Mucosa of stomach (tissue), 1 donor: Measurements from ENCODE around the gene ZNF205.
A peak's percentile ranks its signal among the peaks of the same experiment; 100 is the strongest.

Experiments used
- H3K27me3 ChIP-seq: one replicate; pipeline ENCODE4 v1.7.0; 2013; ENCODE audit warnings: mild to moderate bottlenecking, low read length; ENCODE audit not compliant: control insufficient read depth, insufficient read depth
- H3K36me3 ChIP-seq: one replicate; pipeline ENCODE4 v1.7.0; 2013; ENCODE audit warnings: low read length; ENCODE audit not compliant: control insufficient read depth, insufficient read depth
- H3K4me1 ChIP-seq: one replicate; pipeline ENCODE4 v1.7.0; 2013; ENCODE audit warnings: mild to moderate bottlenecking, low read length; ENCODE audit not compliant: control insufficient read depth, insufficient read depth
- H3K4me3 ChIP-seq: one replicate; pipeline ENCODE4 v1.7.0; 2013; ENCODE audit warnings: low read length
- H3K9ac ChIP-seq: one replicate; pipeline ENCODE4 v1.7.0; 2013; ENCODE audit warnings: mild to moderate bottlenecking, low read length, moderate library complexity
- H3K9me3 ChIP-seq: one replicate; pipeline ENCODE4 v1.7.0; 2013; ENCODE audit warnings: mild to moderate bottlenecking, low read length, moderate library complexity; ENCODE audit not compliant: control insufficient read depth
- donor health status: Pancreatic carcinoma.

Gene ZNF205

DNA sequence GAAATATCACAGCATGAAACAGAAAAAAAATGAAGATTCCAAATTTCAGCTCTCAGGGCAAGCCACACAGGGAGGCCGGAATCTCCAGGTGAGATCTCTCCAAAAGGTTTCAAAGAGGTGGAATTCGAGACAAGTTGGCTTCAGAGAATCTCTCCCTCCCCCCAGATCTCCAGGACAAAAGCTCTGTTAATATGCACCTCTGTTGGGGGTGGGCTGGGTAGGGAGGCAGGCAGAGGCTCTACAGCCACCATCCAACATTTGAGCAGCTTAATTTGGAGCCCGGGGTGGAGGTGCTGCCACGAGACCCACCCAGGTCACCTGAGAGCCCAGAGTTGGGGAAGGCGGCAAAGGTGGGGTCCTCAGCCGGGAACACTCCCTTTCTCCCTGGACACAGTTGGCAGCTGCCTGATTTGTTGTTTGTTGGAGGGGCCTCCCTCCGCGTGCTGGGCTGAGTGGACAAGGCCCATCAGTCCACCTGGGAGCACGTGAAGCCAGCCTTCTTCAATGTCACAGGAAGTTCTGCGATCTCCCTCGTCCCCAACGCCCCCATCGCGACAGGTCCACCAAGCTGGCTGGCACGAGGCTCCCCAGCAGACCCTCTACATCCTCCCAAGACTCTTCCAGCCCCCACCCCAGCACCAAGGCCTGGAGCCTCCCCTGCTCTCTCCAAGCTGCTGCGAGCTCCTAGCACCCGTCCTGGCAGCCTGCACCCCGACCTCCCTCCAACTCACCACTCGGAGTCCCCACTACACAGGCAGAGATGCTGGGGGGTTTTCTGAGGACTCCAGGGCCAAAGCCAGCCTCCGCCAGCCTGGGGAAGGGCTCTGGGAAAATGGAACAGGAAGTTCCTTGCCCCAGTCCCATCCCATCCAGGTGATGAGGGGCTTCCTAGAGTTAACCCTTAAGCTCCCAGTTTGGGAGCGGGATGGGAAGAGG is 13.7 kb upstream of the ZNF205 start, which contains the start of gene ZSCAN10:
Gene ZSCAN10, minus strand, starts transcription at position 836 of the 936 bp plus-strand sequence. CDS start 6,357 bp downstream, outside the sequence.
- H3K9me3 ChIP-seq, result no peaks in the 10 kb centered on the region
- no peak within 1 kb of the TSS for H3K4me3 ChIP-seq
- no peak within 1 kb of the TSS for H3K9ac ChIP-seq
- no peaks in the 10 kb centered on the region for H3K36me3 ChIP-seq
- H3K27me3 ChIP-seq, result peaks cover 7% of the 10 kb centered on the region
- H3K4me1 ChIP-seq, result peaks cover 19% of the 10 kb centered on the region

DNA sequence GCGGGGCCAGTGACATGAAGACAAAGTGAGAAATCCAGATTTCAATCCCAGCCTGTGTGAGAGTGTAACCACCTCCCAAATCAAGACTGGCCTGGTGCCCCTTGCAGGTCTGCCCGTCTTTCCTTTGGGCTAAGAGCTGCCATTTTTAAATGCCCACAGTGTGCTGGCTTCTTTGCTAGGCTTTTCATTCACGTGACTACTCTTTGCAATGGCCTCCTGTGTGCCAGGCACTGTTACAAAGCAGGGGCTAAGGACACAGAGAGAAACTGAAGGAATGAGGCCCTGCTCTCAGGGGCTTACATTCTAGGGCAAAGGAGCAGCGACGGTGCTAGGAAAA is 13.0 kb upstream of the ZNF205 start:
- Histone ChIP-seq H3K36me3 (no peaks in the 10 kb centered on the region), H3K9ac (no peak overlapping the region), H3K4me1 (peaks cover 19% of the 10 kb centered on the region), H3K27me3 (peaks cover 7% of the 10 kb centered on the region), H3K4me3 (no peak overlapping the region), H3K9me3 (no peaks in the 10 kb centered on the region)

DNA sequence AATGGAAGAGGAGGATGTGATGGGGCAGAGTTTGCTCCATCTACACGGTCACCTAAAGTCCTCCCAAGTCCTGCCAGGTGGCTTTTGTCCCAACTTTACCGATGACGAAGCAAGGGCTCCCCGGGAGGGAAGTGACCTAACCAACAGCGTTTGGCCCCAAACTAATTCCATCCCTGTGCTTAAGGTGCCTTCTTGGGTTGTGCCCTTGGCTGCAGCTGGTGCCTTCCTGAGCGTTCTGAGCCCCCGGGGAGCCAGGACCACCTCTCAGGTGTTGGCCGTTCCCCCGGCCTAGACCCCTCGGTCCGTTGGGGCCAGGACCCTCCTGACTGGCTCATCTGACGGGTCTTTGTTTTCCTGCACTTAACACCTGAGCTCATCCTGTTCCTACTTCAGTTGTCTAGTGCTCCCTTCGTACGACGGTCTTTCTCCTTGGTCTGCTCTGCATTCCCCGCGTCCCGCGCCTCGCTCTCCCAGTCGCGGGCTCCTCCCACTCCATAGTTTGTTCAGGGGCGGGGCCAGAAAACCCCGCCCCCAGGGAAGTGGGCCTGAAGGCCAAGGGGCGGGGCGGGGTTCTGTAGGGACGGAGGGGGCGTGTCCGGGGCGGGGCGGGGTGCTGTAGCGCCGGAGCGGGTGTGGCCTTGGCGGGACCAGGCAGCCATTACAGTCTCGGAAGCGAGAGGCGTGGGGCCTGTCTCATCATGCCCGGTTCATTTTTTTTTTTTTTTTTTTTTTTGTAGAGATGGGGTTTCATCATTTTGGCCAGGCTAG is 12.5 kb upstream of the ZNF205 start:
- no peaks in the 10 kb centered on the region for H3K36me3 ChIP-seq
- no peak overlapping the region for H3K4me3 ChIP-seq
- peaks cover 19% of the 10 kb centered on the region for H3K4me1 ChIP-seq
- no peaks in the 10 kb centered on the region for H3K9me3 ChIP-seq
- H3K9ac ChIP-seq, result no peak overlapping the region
- H3K27me3 ChIP-seq, result peaks cover 7% of the 10 kb centered on the region

DNA sequence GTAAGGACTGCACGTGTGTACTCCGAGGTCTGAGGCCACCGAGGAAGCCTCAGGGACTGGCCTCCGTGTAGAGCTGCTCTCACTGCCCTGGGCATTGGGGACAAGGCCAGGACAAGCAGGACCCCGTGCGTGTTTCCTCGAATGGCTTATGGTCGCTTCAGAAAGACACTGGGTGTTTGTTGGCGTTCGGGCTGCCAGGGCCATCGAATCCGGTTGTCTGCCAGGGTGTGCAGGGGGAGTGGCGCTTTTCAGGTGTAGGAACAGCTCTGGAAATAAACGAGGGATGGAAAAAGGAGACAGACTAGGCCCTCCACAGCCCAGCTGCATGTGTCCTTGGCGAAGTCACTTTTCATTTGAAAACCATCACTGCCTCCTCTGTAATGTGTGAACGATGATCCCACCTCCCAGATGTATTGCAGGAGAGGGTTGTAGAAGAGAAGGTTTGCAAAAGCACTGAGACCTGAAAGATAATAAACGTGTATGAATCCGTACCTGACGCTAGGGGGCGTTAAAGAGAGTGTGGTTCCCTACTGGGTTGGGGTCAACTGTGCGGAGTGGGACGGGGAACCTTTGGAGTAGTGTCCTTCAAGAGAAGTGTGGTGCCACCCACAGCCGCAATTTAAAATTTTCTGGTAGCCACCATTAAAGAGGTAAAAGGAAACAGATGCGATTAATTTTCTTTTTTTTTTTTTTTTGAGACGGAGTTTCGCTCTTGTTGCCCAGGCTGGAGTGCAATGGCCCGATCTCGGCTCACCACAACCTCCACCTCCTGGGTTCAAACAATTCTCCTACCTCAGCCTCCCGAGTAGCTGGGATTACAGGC is 11.2 kb upstream of the ZNF205 start:
- Histone ChIP-seq H3K9me3 (no peaks in the 10 kb centered on the region), H3K36me3 (no peaks in the 10 kb centered on the region), H3K27me3 (peaks cover 7% of the 10 kb centered on the region), H3K4me1 (peaks cover 19% of the 10 kb centered on the region), H3K9ac (no peak overlapping the region), H3K4me3 (no peak overlapping the region)

DNA sequence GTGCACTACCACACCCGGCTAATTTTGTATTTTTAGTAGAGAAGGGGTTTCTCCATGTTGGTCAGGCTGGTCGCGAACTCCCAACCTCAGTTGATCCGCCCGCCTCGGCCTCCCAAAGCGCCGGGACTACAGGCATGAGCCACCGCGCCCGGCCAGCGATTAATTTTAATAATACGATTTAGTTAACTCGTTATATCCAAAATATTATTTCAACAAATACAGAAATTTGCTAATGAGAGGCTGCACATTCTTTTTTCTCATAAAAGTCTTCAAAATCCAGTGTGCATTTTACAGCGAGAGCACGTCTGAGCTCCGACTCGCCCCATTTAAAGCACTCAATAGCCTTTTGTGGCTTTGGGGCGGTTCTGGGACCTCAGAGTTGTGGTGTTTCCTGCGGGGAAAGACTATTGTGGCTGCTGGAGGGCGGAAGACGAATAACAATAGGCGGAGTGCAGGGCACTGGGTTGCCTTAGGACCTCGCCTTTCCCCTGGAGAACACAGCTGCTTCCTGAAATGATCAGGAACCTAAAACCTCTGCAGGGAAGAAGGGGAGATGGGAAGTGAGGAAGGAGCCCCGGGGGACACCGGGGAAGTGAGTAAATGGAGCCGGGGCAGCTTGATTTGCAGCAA is 10.4 kb upstream of the ZNF205 start:
- Histone ChIP-seq H3K27me3 (peaks cover 7% of the 10 kb centered on the region), H3K9me3 (no peaks in the 10 kb centered on the region), H3K4me3 (no peak overlapping the region), H3K9ac (no peak overlapping the region), H3K36me3 (no peaks in the 10 kb centered on the region), H3K4me1 (peaks cover 20% of the 10 kb centered on the region)

DNA sequence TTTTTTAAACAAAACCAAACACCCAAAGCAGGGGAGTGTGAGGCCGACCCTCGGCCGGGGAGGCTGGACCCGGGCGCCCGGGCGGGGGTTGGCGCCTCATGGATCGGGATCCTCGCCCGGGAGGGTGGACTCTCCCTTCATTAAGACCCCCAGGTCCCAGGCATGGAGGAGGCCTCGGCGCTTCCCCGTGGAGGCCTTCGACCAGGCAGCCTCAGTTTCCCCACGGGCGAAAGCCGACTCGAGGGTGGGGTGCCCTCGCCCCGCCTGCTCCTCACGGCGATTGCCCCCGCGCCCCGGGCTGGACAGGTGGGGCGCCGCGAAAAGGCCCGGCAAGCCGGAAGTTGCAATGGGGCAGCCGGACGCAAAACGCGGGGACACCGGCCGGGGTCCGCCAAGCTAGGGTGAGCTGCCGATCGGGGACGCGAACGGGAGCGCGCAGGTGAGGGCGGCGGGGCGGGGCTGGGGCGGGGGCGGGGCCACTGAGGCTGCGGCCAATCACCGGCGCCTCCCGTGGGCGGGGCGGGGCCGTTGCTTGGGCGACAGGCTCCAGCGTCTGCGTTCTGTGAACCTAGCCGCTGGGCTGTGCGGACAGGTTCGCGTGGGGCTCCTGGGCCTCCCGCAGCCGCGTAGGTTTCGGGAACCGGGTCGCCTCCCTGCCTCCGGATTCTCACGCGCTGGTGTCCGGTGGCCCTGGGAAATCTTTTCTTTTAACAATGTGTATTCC is 6.0 kb upstream of the ZNF205 start:
- Histone ChIP-seq H3K36me3 (no peaks in the 10 kb centered on the region), H3K9ac (peak overlapping the region; percentile 90), H3K4me3 (peak overlapping the region; percentile 50), H3K9me3 (no peaks in the 10 kb centered on the region), H3K4me1 (peaks cover 8% of the 10 kb centered on the region), H3K27me3 (no peaks in the 10 kb centered on the region)

DNA sequence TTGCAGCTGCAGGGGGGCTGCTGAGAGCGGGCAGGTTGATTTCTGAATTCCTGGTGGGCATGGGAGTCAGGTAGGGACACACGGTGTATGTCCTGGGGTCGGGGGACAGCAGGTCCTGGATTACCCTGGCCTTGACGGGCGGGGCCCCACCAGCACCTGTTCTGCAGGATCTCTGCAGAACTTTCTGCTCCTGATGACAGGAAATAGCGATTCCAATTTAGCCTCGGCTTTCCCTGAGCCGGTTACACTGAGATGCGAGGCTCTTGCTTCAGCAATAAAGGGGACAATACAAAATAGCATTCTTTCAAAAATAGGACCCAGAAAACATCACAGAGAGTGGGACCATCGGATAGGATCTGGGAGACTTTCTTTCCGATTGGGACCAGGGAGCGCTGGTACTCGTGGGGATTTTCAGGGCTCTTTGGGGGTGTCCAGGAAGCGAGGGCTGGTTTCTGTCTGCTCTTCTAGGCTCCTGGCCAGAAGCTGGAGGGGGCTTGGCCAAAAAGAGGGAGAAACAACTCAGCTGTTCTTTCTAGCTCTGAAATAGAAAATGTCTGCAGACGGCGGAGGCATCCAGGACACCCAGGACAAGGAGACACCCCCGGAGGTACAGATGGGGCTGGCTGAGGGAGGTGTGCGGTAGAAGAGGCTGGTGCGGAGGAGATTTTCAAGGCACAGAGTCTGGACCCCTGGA is 642 bp downstream of the ZNF205 start:
- Histone ChIP-seq H3K27me3 (no peaks in the 10 kb centered on the region), H3K4me1 (peaks cover 20% of the 10 kb centered on the region), H3K4me3 (peak overlapping the region; percentile 82), H3K9me3 (no peaks in the 10 kb centered on the region), H3K9ac (peak overlapping the region; percentile 92), H3K36me3 (no peaks in the 10 kb centered on the region)

DNA sequence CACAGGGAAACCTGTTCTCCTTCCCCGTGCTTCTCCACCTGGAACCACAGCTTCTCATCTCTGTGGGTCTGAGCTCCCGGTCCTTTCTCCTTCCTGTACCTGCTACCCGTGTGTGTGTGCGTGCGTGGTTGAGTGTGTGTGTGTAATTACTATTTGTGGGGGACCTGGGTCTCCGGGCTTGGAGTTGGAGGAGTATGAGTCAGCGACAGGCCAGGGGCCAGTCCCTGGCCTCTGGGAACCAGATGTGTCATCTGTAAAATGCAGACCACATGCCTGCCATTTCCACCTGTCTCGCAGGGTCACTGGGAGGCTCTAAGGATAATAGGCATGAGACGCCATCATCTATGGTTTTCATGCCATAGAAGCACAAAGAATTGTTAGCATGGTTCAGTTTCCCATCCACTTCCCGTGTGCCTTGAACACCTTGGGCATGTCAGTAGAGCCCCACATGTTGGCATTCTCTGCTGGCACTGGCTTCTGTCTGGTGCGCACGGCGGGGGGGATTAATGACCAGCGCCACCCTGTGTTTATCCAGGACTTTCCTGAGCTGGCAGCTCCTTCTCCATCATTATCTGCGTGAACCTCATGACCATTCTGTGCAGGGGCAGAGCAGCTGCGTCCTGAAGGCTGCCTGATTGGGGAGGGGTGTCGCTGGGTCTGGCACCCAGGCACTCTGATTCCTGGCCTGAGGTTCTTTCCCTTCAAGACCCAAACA is 1.5 kb downstream of the ZNF205 start:
- H3K9me3 ChIP-seq, result no peaks in the 10 kb centered on the region
- H3K36me3 ChIP-seq, result no peaks in the 10 kb centered on the region
- H3K27me3 ChIP-seq, result no peaks in the 10 kb centered on the region
- H3K4me3 ChIP-seq, result peak overlapping the region; percentile 82
- H3K4me1 ChIP-seq, result peaks cover 20% of the 10 kb centered on the region
- H3K9ac ChIP-seq, result peak overlapping the region; percentile 92

DNA sequence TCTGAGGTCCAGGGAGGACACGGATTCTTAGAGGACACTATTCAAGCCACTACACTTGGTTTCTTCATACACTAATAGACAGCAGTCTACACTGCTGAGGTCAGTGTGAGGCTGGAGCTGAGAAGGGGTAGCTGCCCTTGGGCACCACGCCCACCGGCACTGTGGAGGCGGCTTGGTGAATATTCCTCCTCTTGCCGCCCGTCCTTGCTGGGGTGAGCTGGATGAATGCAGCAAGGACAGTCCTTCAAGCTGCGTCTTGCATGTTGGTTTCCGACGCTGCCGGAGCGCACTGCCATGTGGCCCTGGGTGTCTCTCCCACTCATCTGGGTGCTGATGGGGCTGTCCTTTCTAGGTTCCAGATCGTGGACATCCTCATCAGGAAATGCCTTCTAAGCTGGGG is 2.6 kb downstream of the ZNF205 start:
- H3K4me1 ChIP-seq, result peaks cover 20% of the 10 kb centered on the region
- no peaks in the 10 kb centered on the region for H3K9me3 ChIP-seq
- H3K36me3 ChIP-seq, result no peaks in the 10 kb centered on the region
- no peak overlapping the region for H3K9ac ChIP-seq
- no peak overlapping the region for H3K4me3 ChIP-seq
- H3K27me3 ChIP-seq, result no peaks in the 10 kb centered on the region

DNA sequence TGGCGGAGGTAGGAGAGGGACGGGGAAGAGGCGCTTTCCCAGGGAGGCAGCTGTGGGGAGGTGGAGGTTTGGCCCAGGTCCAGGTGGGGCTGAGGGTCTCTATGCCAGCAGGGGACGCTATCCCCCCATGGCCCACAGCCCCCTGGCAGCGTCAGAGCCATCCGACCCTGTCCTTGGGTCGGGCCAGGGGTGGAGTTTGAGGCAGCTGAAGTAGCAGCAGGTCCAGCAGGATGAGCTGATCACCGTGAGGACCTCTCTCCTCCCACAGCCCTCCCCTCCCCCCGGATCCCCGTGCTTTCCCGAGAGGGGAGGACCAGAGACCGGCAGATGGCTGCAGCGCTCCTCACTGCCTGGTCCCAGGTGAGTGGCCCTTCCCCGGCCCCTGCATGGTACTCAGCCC is 3.2 kb downstream of the ZNF205 start:
- H3K27me3 ChIP-seq, result no peaks in the 10 kb centered on the region
- H3K36me3 ChIP-seq, result no peaks in the 10 kb centered on the region

More for the DNA sequence above, 3.2 kb downstream of the ZNF205 start:
- H3K4me1 ChIP-seq, result peaks cover 20% of the 10 kb centered on the region
- no peak overlapping the region for H3K4me3 ChIP-seq
- H3K9me3 ChIP-seq, result no peaks in the 10 kb centered on the region
- H3K9ac ChIP-seq, result no peak overlapping the region
